A673 (cell line): ENCODE measurements around the gene AFF1.

Experiments used
- CTCF ChIP-seq: fragments of 300-800, 200-600 bp; sonication (generic); conservative IDR thresholded peaks from 2 replicates; pipeline ENCODE4 v1.5.1; 2017; ENCODE audit warnings: low read depth, mild to moderate bottlenecking, antibody characterized with exemption, low read length, moderate library complexity, mixed read lengths
- EZH2 ChIP-seq: fragments of 200-600 bp; sonication (generic); IDR thresholded peaks from 2 replicates; pipeline ENCODE4 v1.6.1; 2017; ENCODE audit warnings: borderline replicate concordance, low read depth, mild to moderate bottlenecking, mixed read lengths, antibody characterized with exemption, low read length; ENCODE audit not compliant: poor library complexity, severe bottlenecking

GRCh38 chr4:86938771-86939520, 4.1 kb downstream of the AFF1 start:
- TF ChIP-seq CTCF (no peak), EZH2 (no peak)
